Choroid plexus epithelial cell (primary cell): ENCODE results near the gene PAEP.

Experiments
- DNase-seq: peaks from one replicate; pipeline ENCODE4 v3.0.0-alpha.2; 2010; ENCODE audit warnings: low read depth
- H3K4me3 ChIP-seq: 2 replicates; pipeline ENCODE4 v1.5.1; 2011; ENCODE audit warnings: low read depth, mild to moderate bottlenecking, control low read depth, low read length, moderate library complexity
- TF ChIP-seq, protein P1 (sequence below): conservative IDR thresholded peaks from 2 replicates; pipeline ENCODE4 v1.5.1; 2011; ENCODE audit warnings: low read depth, mild to moderate bottlenecking, control low read depth, inconsistent platforms, low read length, moderate library complexity

The PAEP gene

DNA sequence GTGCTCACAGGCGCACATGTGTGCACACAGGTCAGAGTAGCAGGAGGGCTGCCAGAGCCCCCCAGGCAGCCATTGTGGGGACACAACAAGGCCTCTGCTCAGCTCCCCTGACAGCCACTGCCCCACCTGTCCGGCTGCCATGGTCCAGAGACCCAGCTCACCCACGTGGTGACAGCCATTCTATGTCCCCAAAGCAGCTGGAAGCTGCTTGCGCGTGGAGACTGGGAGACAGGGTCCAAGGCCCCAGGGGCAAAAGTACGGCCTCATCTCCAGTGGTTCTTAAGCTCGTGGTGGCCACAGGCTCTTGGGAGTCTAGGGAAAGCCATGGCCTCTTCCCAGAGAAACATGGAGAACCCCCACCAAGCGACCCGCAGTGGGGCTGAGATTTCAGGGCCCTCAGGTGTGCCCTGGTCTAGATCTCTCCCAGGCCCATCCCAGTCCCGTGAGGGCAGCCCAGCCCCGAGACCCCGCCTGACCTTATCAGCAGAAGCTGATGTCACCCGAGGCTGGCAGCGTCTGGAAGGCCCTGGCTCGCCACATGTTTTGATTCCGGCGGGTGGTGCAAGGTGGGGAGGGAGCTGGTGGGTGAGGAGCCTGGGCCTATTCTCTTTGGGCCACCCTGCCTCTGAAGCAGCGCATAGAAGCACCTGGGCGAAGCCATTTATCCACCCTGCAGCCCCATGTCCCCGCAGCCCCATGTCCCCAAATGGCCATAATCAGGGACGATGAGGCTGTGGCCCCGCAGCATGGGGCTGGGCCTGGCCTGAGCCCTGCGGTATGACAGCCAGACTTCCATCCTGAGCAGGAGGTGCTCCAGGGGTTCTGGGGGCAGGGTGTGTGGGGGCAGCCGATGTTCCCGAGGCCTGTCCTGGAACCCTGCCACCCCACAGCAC lies 46.1 kb downstream of the PAEP start:
- H3K4me3 ChIP-seq = no peak overlapping the region
- no peak for DNase-seq
- TF ChIP-seq, protein P1, sequence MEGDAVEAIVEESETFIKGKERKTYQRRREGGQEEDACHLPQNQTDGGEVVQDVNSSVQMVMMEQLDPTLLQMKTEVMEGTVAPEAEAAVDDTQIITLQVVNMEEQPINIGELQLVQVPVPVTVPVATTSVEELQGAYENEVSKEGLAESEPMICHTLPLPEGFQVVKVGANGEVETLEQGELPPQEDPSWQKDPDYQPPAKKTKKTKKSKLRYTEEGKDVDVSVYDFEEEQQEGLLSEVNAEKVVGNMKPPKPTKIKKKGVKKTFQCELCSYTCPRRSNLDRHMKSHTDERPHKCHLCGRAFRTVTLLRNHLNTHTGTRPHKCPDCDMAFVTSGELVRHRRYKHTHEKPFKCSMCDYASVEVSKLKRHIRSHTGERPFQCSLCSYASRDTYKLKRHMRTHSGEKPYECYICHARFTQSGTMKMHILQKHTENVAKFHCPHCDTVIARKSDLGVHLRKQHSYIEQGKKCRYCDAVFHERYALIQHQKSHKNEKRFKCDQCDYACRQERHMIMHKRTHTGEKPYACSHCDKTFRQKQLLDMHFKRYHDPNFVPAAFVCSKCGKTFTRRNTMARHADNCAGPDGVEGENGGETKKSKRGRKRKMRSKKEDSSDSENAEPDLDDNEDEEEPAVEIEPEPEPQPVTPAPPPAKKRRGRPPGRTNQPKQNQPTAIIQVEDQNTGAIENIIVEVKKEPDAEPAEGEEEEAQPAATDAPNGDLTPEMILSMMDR = no peak

DNA sequence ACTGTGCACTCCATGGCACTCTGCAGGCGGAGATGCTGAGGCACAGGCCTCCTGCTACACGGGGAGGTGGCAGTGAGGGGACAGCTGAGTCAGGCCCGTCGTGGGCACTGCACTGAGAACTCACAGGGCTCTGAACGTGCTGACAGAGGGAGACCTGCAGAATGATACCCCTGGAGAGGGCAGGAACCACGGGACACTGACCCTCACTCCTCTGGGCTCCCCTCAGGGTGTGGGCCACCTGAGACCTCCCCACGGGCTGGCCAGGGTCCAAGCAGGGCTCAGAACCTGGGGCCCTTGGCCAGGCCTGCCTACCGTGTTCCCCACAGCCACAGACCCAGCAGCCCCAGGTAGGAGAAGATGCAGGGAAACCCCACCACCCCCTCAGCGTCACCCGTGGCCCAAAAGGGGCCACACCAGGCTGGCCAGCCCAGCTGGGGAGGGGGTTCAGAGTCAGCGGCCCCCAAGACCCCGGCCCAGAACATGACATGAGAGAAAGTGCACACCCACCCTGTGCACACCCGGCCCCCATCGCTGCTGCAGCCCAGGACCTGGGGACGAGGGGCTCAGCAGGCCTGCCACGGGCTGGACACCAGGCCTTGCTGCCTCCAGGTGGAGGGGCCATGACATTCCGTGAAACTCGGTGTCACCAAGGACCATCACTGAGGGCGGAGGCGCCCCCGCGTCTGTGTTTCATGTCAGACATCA lies 46.9 kb downstream of the PAEP start:
- no peak for DNase-seq
- no peak overlapping the region for H3K4me3 ChIP-seq
- TF ChIP-seq, protein P1 = no peak

DNA sequence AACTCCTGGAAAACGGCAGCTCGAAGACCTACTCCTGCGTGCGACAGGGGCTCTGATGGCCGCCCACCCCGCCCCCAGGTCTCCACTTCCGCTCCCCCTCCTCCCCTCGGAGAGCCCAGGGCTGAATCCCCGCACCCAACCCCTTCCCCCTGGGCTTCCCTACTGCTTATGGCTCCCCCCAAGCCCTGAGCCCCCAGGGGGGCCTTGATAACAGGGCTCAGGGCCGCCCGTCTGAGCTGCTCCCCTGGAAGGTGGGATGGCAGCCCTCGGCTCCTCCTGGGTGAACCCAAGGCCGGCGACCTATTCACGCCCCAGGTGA lies 47.4 kb downstream of the PAEP start:
- no peak overlapping the region for H3K4me3 ChIP-seq
- no peak for DNase-seq
- TF ChIP-seq, protein P1 = no peak

DNA sequence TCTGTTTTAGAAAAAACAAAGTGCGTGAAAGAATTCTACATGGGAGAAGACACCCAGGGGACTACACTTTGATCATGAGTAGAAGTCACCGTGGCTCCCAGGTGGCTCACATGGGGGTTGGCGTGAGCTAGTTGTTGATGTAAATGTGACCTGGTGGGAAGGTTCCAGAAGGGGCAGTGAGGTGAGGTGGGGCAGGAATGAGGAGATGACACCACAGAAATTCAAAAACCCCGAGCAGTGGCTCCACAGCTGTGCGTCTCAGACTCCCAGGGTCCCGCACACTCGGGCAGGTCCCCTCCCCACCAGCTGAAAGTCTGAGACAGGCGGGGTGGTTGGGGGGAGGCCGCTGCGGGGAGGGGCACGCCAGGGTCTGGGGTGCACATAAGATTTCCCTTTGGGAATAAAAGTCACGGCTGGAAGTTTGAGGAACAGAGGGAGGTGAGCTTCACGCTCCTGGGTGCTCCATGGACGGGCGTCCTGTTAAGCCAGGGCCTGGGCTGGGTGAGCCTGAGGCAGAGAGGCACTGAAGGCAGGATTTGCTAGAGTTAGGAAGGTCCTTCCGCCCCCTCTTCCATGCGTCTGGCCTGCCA lies 47.9 kb downstream of the PAEP start:
- H3K4me3 ChIP-seq = no peak overlapping the region
- DNase-seq = no peak
- TF ChIP-seq, protein P1 = no peak

DNA sequence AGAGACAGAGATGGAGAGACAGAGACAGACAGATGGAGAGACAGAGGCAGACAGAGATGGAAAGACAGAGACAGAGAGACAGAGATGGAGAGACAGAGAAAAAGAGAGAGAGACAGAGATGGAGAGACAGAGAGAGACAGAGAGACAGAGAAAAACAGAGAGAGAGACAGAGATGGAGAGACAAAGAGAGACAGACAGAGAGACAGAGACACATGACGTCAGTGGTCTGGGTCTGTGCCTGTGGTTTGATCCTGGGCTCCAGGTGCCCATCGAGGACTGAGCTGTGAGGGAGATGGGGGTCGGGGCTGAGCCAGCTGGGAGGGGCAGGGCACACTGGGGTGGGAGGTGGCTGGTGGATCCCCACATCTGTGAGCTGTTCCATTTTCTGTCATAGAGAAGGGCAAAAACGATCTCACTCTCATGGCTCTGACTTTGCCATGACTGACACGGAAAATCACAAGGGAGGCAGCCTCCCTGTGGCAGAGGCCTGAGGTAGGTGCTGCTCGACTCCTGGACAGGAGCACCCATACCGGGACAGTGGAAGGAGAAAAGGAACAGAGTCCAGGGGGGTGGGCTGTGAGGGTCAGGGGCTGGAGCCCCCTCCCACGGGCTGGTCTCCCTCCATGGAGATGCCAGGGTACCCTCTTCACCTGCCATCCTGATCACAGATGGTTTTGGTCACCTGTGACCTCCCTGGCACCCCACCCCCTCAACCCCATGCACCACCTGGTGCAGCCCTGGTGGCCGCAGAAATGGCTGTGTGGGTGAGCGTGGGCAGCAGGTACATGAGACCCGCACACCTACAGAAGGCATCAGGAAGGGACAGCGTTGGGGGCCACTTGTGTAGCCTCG lies 49.0 kb downstream of the PAEP start:
- H3K4me3 ChIP-seq = no peak overlapping the region
- no peak for DNase-seq
- TF ChIP-seq, protein P1 = no peak

DNA sequence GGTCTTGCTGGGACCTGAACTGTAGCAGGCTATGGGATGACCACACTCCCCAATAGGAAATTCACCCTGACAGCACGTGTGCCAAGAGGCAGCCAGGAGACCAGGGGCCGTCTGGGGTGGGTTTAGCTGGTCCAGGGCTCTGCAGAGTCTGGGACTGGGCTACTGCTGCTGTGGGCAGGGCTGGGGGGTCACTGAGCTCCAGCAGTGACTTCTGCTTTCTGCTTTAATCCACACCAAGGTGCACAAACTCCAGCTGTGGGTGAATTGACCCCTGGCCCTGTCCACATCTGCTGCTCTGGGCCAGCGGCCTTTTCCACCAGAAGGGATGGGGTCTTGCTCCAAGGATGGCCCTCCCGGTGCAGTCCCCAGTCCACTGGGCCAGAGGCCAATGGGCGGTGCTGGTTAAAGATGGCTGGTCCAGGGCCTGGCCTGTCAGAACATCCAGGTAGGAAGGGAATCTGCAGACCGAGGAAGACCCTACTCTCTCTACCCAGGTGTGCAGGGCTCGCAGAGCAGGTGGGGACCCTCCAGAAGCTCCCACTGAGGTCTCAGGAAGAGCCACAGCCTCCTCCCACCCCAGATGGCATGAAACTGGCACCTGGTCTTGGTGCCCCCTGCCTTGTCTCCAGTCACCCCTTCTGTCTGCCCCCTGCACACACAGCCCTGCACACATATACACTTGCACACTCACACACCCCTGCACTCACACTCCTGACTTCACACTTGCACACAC lies 49.8 kb downstream of the PAEP start:
- H3K4me3 ChIP-seq = no peak overlapping the region
- TF ChIP-seq, protein P1 = no peak
- DNase-seq = no peak
